ENCODE measurements around the gene SEL1L3. TPM values are rescaled to one million over a fixed set of nuclear protein-coding genes. Genes with fewer than 3 reads are reported as not detected.

Gene SEL1L3
- total and polyA plus RNA-seq, 2 donors (not counting 1 experiment from before 2014, with no cell fraction given) = 120 to 280 TPM

GRCh38 chr4:25883565-25883964 lies 20.8 kb upstream of the SEL1L3 start:
- Histone ChIP-seq H2AFZ (ENCODE audit: insufficient read depth, low read depth, low read length, poor library complexity, severe bottlenecking) (no peak overlapping the region), H3K9me3 (ENCODE audit: control extremely low read depth in 1 of 3, control insufficient read depth in 2 of 3, insufficient read depth in 1 of 3, low read length in 2 of 3) (peaks cover 0 to 3% (median 0%) of the 10 kb centered on the region in 3 donors), H3K4me2 (replicated peaks; ENCODE audit: low read depth, low read length, poor library complexity, severe bottlenecking) (no peak overlapping the region), H3K27me3 (replicated peaks in 1 of 4; ENCODE audit: control extremely low read depth in 1 of 4, control insufficient read depth in 3 of 4, insufficient read depth in 4 of 4, low read length in 3 of 4) (no peaks in the 10 kb centered on the region), H3K36me3 (replicated peaks in 1 of 2; ENCODE audit: control extremely low read depth in 1 of 2, control insufficient read depth in 1 of 2, extremely low read depth in 1 of 2, insufficient read depth in 2 of 2, low read length in 1 of 2) (no peaks in the 10 kb centered on the region), H3K9ac (ENCODE audit: low read length) (no peak overlapping the region), H3K4me3 (ENCODE audit: control extremely low read depth in 1 of 5, extremely low read depth in 1 of 5, insufficient read depth in 1 of 5, low read depth in 2 of 5, low read length in 4 of 5) (no peak overlapping the region), H3K79me2 (ENCODE audit: control insufficient read depth, insufficient read depth, low read length) (peaks cover 17% of the 10 kb centered on the region), H4K20me1 (ENCODE audit: control insufficient read depth, insufficient read depth, low read length, poor library complexity, severe bottlenecking) (no peaks in the 10 kb centered on the region), H3K4me1 (ENCODE audit: control insufficient read depth in 2 of 2, insufficient read depth in 2 of 2, low read length in 2 of 2) (peaks cover 39 to 43% of the 10 kb centered on the region in 2 donors), H3K27ac (ENCODE audit: low read length in 2 of 2) (no peak overlapping the region)
- H3K27ac Mint-ChIP-seq = peak overlapping the region; percentile 60
- no peak overlapping the region for H3K4me3 Mint-ChIP-seq
- TF ChIP-seq CTCF (IDR thresholded peaks at IDR 0.05) (no peak), EZH2 (IDR thresholded peaks at IDR 0.05; ENCODE audit: borderline replicate concordance, insufficient read depth, low read depth, low read length, poor library complexity, severe bottlenecking) (no peak)
- no peaks in the 10 kb centered on the region for H3K27me3 Mint-ChIP-seq
- intact Hi-C loops (cut with micrococcal nuclease) = no loop called here
- peaks cover 2% of the 10 kb centered on the region for H3K9me3 Mint-ChIP-seq (ENCODE audit: insufficient read depth)
- ATAC-seq (ENCODE audit: low read depth) (no peak), DNase-seq (no peak)
- CTCF ChIA-PET = interaction anchor here (1.0 to 1.2 kb wide), 3 partner anchors 12 to 106 kb away, joined by 3 read pairs; no protein-coding TSS in a partner anchor
- POLR2A ChIA-PET = interaction anchor here (1.2 kb wide), 1 partner anchor 29 kb away, joined by 4 read pairs; no protein-coding TSS in a partner anchor
- 100% methylated on average over 1 of the region's 2 CpGs for WGBS (ENCODE audit: insufficient coverage)
- peaks cover 59% of the 10 kb centered on the region for H3K4me1 Mint-ChIP-seq

- intact Hi-C loops (cut with micrococcal nuclease) = no loop called here
- H3K36me3 ChIP-seq (replicated peaks in 1 of 2; ENCODE audit: control extremely low read depth in 1 of 2, control insufficient read depth in 1 of 2, extremely low read depth in 1 of 2, insufficient read depth in 2 of 2, low read length in 1 of 2) = no peaks in the 10 kb centered on the region
- H2AFZ ChIP-seq (ENCODE audit: insufficient read depth, low read depth, low read length, poor library complexity, severe bottlenecking) = no peak overlapping the region
- Mint-ChIP-seq H3K4me3 (no peak overlapping the region), H3K27ac (peak overlapping the region; percentile 50), H3K9me3 (ENCODE audit: insufficient read depth) (peaks cover 2% of the 10 kb centered on the region), H3K4me1 (peaks cover 68% of the 10 kb centered on the region), H3K27me3 (no peaks in the 10 kb centered on the region)
- H3K79me2 ChIP-seq (ENCODE audit: control insufficient read depth, insufficient read depth, low read length) = peaks cover 24% of the 10 kb centered on the region
- peaks cover 0 to 3% (median 0%) of the 10 kb centered on the region in 3 donors for H3K9me3 ChIP-seq (ENCODE audit: control extremely low read depth in 1 of 3, control insufficient read depth in 2 of 3, insufficient read depth in 1 of 3, low read length in 2 of 3)
- no peak overlapping the region for H3K4me2 ChIP-seq (replicated peaks; ENCODE audit: low read depth, low read length, poor library complexity, severe bottlenecking)
- H3K27ac ChIP-seq (ENCODE audit: low read length in 2 of 2) = no peak overlapping the region
- DNase-seq = no peak
- ATAC-seq (ENCODE audit: low read depth) = no peak
- peaks cover 52 to 56% of the 10 kb centered on the region in 2 donors for H3K4me1 ChIP-seq (ENCODE audit: control insufficient read depth in 2 of 2, insufficient read depth in 2 of 2, low read length in 2 of 2)
- no peaks in the 10 kb centered on the region for H4K20me1 ChIP-seq (ENCODE audit: control insufficient read depth, insufficient read depth, low read length, poor library complexity, severe bottlenecking)
- POLR2A ChIA-PET = no interaction called here
- no peak overlapping the region for H3K4me3 ChIP-seq (ENCODE audit: control extremely low read depth in 1 of 5, extremely low read depth in 1 of 5, insufficient read depth in 1 of 5, low read depth in 2 of 5, low read length in 4 of 5)
- TF ChIP-seq CTCF (IDR thresholded peaks at IDR 0.05) = no peak
- TF ChIP-seq EZH2 (IDR thresholded peaks at IDR 0.05; ENCODE audit: borderline replicate concordance, insufficient read depth, low read depth, low read length, poor library complexity, severe bottlenecking) = no peak
- H3K27me3 ChIP-seq (replicated peaks in 1 of 4; ENCODE audit: control extremely low read depth in 1 of 4, control insufficient read depth in 3 of 4, insufficient read depth in 4 of 4, low read length in 3 of 4) = no peaks in the 10 kb centered on the region
- H3K9ac ChIP-seq (ENCODE audit: low read length) = no peak overlapping the region
- CTCF ChIA-PET = interaction anchor here (1.0 to 1.2 kb wide), 2 partner anchors 17 to 32 kb away, joined by 3 read pairs; partner anchors contain the start of gene SMIM20
- 98% methylated on average over 4 of the region's 4 CpGs for WGBS (ENCODE audit: insufficient coverage)
Observed at GRCh38 chr4:25882226-25882625, 19.4 kb upstream of the SEL1L3 start.
